ENCODE measurements around the gene CTNNA3.

CTNNA3 gene

DNA sequence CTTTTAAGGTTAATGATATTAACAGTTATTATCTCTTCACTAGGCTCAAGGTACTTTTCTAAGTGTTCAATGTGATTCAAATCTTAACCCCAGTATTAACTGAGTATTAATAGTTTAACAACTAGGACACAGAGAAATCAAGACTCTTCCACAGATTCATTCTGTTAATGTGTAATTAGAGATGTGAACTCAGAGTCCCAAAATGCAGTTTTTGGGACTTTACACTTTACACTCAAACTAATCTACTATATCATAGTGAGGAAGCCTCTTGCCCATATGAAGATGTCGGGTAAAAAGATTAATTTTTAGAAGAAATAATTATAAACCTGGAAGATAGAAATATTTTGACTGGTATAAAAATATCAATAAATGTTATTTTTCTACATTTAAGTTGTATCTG is 1414.7 kb downstream of the CTNNA3 start:
- Histone ChIP-seq H3K36me3 (ENCODE audit: insufficient read depth, low read length) (no peaks in the 10 kb centered on the region), H3K4me3 (ENCODE audit: low read length) (no peak overlapping the region), H3K27me3 (ENCODE audit: control insufficient read depth, insufficient read depth, low read length) (no peaks in the 10 kb centered on the region), H3K4me2 (ENCODE audit: low read length) (no peak overlapping the region), H3K4me1 (ENCODE audit: control insufficient read depth, insufficient read depth, low read length) (no peaks in the 10 kb centered on the region), H3K9ac (ENCODE audit: low read depth, low read length) (no peak overlapping the region), H3K9me3 (replicated peaks; ENCODE audit: low read length) (no peaks in the 10 kb centered on the region)

GRCh38 chr10:66277481-66277880 is 1418.5 kb downstream of the CTNNA3 start:
- no peaks in the 10 kb centered on the region for H3K27me3 ChIP-seq (ENCODE audit: control insufficient read depth, insufficient read depth, low read length)

GRCh38 chr10:66273966-66274519 is 1422.0 kb downstream of the CTNNA3 start:
- Histone ChIP-seq H3K4me3 (ENCODE audit: low read length) (no peak overlapping the region), H3K9ac (ENCODE audit: low read depth, low read length) (no peak overlapping the region), H3K4me2 (ENCODE audit: low read length) (no peak overlapping the region), H3K4me1 (ENCODE audit: control insufficient read depth, insufficient read depth, low read length) (no peaks in the 10 kb centered on the region), H3K36me3 (ENCODE audit: insufficient read depth, low read length) (no peaks in the 10 kb centered on the region), H3K27me3 (ENCODE audit: control insufficient read depth, insufficient read depth, low read length) (no peaks in the 10 kb centered on the region), H3K9me3 (replicated peaks; ENCODE audit: low read length) (no peaks in the 10 kb centered on the region)

More at GRCh38 chr10:66277481-66277880, 1418.5 kb downstream of the CTNNA3 start:
- Histone ChIP-seq H3K4me3 (ENCODE audit: low read length) (no peak overlapping the region), H3K9me3 (replicated peaks; ENCODE audit: low read length) (no peaks in the 10 kb centered on the region), H3K4me1 (ENCODE audit: control insufficient read depth, insufficient read depth, low read length) (no peaks in the 10 kb centered on the region), H3K36me3 (ENCODE audit: insufficient read depth, low read length) (no peaks in the 10 kb centered on the region), H3K9ac (ENCODE audit: low read depth, low read length) (no peak overlapping the region), H3K4me2 (ENCODE audit: low read length) (no peak overlapping the region)

DNA sequence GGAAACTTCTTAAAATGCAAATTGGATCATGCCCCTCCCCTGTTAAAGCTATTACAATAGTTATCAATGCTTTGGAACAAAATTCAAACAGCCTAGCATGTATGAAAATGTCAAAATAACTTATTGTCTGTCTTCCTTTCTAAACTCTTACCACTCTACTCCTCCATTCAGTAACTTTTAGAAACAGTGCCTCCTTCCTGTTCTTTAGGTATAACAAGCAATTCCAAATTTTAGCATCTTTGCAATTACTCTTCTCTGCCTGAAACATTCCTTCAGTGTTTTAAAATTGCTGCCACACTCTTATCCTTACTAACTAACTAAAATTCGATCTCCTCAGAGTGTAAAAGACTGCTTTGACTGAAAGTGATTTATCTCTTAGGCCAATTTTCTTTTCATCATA is 1430.6 kb downstream of the CTNNA3 start:
- Histone ChIP-seq H3K4me2 (ENCODE audit: low read length) (no peak overlapping the region), H3K4me3 (ENCODE audit: low read length) (no peak overlapping the region), H3K4me1 (ENCODE audit: control insufficient read depth, insufficient read depth, low read length) (no peaks in the 10 kb centered on the region), H3K27me3 (ENCODE audit: control insufficient read depth, insufficient read depth, low read length) (no peaks in the 10 kb centered on the region), H3K9ac (ENCODE audit: low read depth, low read length) (no peak overlapping the region), H3K9me3 (replicated peaks; ENCODE audit: low read length) (no peaks in the 10 kb centered on the region), H3K36me3 (ENCODE audit: insufficient read depth, low read length) (no peaks in the 10 kb centered on the region)

GRCh38 chr10:66259836-66260235 is 1436.2 kb downstream of the CTNNA3 start:
- no peaks in the 10 kb centered on the region for H3K4me1 ChIP-seq (ENCODE audit: control insufficient read depth, insufficient read depth, low read length)
- H3K4me3 ChIP-seq (ENCODE audit: low read length), result no peak overlapping the region
- no peak overlapping the region for H3K4me2 ChIP-seq (ENCODE audit: low read length)
- H3K9me3 ChIP-seq (replicated peaks; ENCODE audit: low read length), result no peaks in the 10 kb centered on the region
- H3K27me3 ChIP-seq (ENCODE audit: control insufficient read depth, insufficient read depth, low read length), result peaks cover 3% of the 10 kb centered on the region
- H3K36me3 ChIP-seq (ENCODE audit: insufficient read depth, low read length), result no peaks in the 10 kb centered on the region
- H3K9ac ChIP-seq (ENCODE audit: low read depth, low read length), result no peak overlapping the region

- Histone ChIP-seq H3K27me3 (ENCODE audit: control insufficient read depth, insufficient read depth, low read length) (peaks cover 3% of the 10 kb centered on the region), H3K4me3 (ENCODE audit: low read length) (no peak overlapping the region), H3K36me3 (ENCODE audit: insufficient read depth, low read length) (no peaks in the 10 kb centered on the region), H3K4me2 (ENCODE audit: low read length) (no peak overlapping the region), H3K9me3 (replicated peaks; ENCODE audit: low read length) (no peaks in the 10 kb centered on the region), H3K9ac (ENCODE audit: low read depth, low read length) (no peak overlapping the region), H3K4me1 (ENCODE audit: control insufficient read depth, insufficient read depth, low read length) (no peaks in the 10 kb centered on the region)
These were observed 1437.3 kb downstream of the CTNNA3 start for GRCh38 chr10:66258693-66259092.

- Histone ChIP-seq H3K4me1 (ENCODE audit: control insufficient read depth, insufficient read depth, low read length) (no peaks in the 10 kb centered on the region), H3K9ac (ENCODE audit: low read depth, low read length) (no peak overlapping the region), H3K36me3 (ENCODE audit: insufficient read depth, low read length) (no peaks in the 10 kb centered on the region), H3K4me3 (ENCODE audit: low read length) (no peak overlapping the region), H3K27me3 (ENCODE audit: control insufficient read depth, insufficient read depth, low read length) (peaks cover 3% of the 10 kb centered on the region), H3K9me3 (replicated peaks; ENCODE audit: low read length) (no peaks in the 10 kb centered on the region), H3K4me2 (ENCODE audit: low read length) (no peak overlapping the region)
These were observed 1438.2 kb downstream of the CTNNA3 start for GRCh38 chr10:66257801-66258200.

DNA sequence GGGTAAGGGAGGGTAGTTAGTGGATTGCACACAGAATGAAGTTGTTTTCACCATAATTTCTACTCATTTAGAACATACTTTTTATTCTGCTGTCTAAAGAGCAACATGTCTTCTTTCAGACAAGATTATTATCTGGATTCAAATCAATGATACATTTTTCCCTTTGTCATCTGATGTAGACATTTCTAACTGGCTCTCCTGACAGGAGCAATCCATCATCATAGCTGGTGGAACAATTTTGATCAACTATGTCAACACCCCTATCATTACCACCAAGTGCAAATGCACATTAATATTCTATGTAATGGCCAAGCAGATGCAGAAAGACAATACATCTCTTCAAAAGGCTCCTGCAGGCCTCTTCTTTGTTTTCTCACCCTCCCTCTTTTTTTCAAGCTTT is 1443.0 kb downstream of the CTNNA3 start:
- Histone ChIP-seq H3K9ac (ENCODE audit: low read depth, low read length) (no peak overlapping the region), H3K4me3 (ENCODE audit: low read length) (no peak overlapping the region), H3K4me2 (ENCODE audit: low read length) (no peak overlapping the region), H3K4me1 (ENCODE audit: control insufficient read depth, insufficient read depth, low read length) (no peaks in the 10 kb centered on the region), H3K9me3 (replicated peaks; ENCODE audit: low read length) (no peaks in the 10 kb centered on the region), H3K27me3 (ENCODE audit: control insufficient read depth, insufficient read depth, low read length) (peaks cover 3% of the 10 kb centered on the region), H3K36me3 (ENCODE audit: insufficient read depth, low read length) (no peaks in the 10 kb centered on the region)

- Histone ChIP-seq H3K36me3 (ENCODE audit: insufficient read depth, low read length) (no peaks in the 10 kb centered on the region), H3K4me2 (ENCODE audit: low read length) (no peak overlapping the region)
These were observed 1449.8 kb downstream of the CTNNA3 start for GRCh38 chr10:66246177-66246576.

DNA sequence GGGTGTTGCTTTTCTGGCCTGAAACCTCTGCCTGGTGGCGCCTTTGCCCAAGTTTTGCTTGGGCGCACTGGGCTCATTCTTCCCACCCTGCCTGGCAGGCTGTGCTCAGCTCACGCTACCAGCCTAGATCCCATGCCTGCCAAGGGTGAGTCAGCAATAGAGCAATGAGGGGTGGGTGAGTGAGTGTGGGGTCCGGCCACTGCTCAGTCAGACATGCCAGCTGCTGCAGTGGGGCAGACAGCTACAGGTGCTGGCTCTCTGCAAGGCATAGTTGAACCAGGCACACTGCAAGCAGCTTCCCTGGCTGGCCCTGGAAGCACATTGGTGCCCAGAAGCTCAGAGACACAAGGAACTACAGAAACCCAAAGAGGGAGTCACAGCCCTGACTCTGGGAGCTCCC is 1451.0 kb downstream of the CTNNA3 start:
- Histone ChIP-seq H3K4me3 (ENCODE audit: low read length) (no peak overlapping the region), H3K9me3 (replicated peaks; ENCODE audit: low read length) (no peaks in the 10 kb centered on the region), H3K4me2 (ENCODE audit: low read length) (no peak overlapping the region), H3K27me3 (ENCODE audit: control insufficient read depth, insufficient read depth, low read length) (no peaks in the 10 kb centered on the region), H3K36me3 (ENCODE audit: insufficient read depth, low read length) (no peaks in the 10 kb centered on the region), H3K4me1 (ENCODE audit: control insufficient read depth, insufficient read depth, low read length) (no peaks in the 10 kb centered on the region), H3K9ac (ENCODE audit: low read depth, low read length) (no peak overlapping the region)

More at GRCh38 chr10:66246177-66246576, 1449.8 kb downstream of the CTNNA3 start:
- Histone ChIP-seq H3K4me1 (ENCODE audit: control insufficient read depth, insufficient read depth, low read length) (no peaks in the 10 kb centered on the region), H3K4me3 (ENCODE audit: low read length) (no peak overlapping the region), H3K9me3 (replicated peaks; ENCODE audit: low read length) (no peaks in the 10 kb centered on the region), H3K27me3 (ENCODE audit: control insufficient read depth, insufficient read depth, low read length) (no peaks in the 10 kb centered on the region), H3K9ac (ENCODE audit: low read depth, low read length) (no peak overlapping the region)

- H3K27me3 ChIP-seq (ENCODE audit: control insufficient read depth, insufficient read depth, low read length), result no peaks in the 10 kb centered on the region
- H3K4me1 ChIP-seq (ENCODE audit: control insufficient read depth, insufficient read depth, low read length), result no peaks in the 10 kb centered on the region
- H3K9ac ChIP-seq (ENCODE audit: low read depth, low read length), result no peak overlapping the region
- H3K4me3 ChIP-seq (ENCODE audit: low read length), result no peak overlapping the region
- H3K36me3 ChIP-seq (ENCODE audit: insufficient read depth, low read length), result no peaks in the 10 kb centered on the region
- no peak overlapping the region for H3K4me2 ChIP-seq (ENCODE audit: low read length)
- no peaks in the 10 kb centered on the region for H3K9me3 ChIP-seq (replicated peaks; ENCODE audit: low read length)
These were observed 1453.1 kb downstream of the CTNNA3 start for GRCh38 chr10:66242885-66243284.

DNA sequence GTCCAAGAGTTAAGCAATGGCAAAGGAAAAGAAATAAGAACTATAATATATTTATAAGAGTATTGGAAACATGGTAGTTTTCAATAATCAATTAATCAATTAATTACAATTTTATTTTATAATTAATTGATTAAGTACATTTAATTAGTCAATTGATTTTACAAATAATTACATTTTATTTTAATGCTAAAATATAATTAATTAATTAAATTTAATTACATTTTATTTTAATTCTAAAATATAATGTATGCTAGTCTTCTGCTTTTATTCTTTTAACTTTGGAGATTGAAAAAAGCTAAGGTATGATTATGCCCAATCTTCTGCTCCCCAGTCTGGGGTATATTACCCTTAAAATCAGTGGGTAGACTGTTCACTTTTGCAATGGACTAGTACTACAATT is 1456.9 kb downstream of the CTNNA3 start:
- no peaks in the 10 kb centered on the region for H3K27me3 ChIP-seq (ENCODE audit: control insufficient read depth, insufficient read depth, low read length)
- no peak overlapping the region for H3K9ac ChIP-seq (ENCODE audit: low read depth, low read length)
- no peak overlapping the region for H3K4me2 ChIP-seq (ENCODE audit: low read length)
- no peak overlapping the region for H3K4me3 ChIP-seq (ENCODE audit: low read length)
- no peaks in the 10 kb centered on the region for H3K36me3 ChIP-seq (ENCODE audit: insufficient read depth, low read length)
- no peaks in the 10 kb centered on the region for H3K4me1 ChIP-seq (ENCODE audit: control insufficient read depth, insufficient read depth, low read length)
- no peaks in the 10 kb centered on the region for H3K9me3 ChIP-seq (replicated peaks; ENCODE audit: low read length)

Measured in skeletal muscle satellite cell (primary cell).